A549 (cell line): ENCODE data around the gene HCST. TPM values are rescaled to one million over a fixed set of nuclear protein-coding genes. Genes with fewer than 3 reads are reported as not detected.

Experiments
- ATAC-seq, 2 experiments: fragments of 200-7000 bp in 1 of 2; fragments of >200 bp in 1 of 2; cut with Nextera tagmentation in 1 of 2; cut with Tn5 transposase in 1 of 2; 3 replicates each; pipeline versions ENCODE4 v1.8.0 to v1.9.1; 2018 to 2020; ENCODE audit warnings: mild to moderate bottlenecking in 1 of 2, moderate library complexity in 1 of 2
- CTCF ChIA-PET: fragments of 300-600 bp; sonication (Branson Sonifier 250); formaldehyde crosslinking; extraction: SDS; loops from one replicate; lab custom pipeline; 2021; ENCODE audit warnings: antibody characterized with exemption, inconsistent platforms; lab: Yijun Ruan, JAX
- POLR2A ChIA-PET: fragments of 350-600 bp; formaldehyde crosslinking; extraction: SDS; loops from one replicate; lab custom pipeline; 2021; ENCODE audit warnings: antibody characterized with exemption, inconsistent platforms; lab: Yijun Ruan, JAX
- DNase-seq, 2 experiments: peaks; one replicate each; pipeline versions ENCODE4 v3.0.0 to v3.0.0-alpha.2; 2011 to 2016; ENCODE audit warnings: low read depth in 1 of 2, low spot score in 1 of 2
- FAIRE-seq: peaks from 2 replicates; lab custom pipeline; 2011; peaks lifted over from hg19 to GRCh38; lab: Jason Lieb, UNC
- H3K27ac ChIP-seq, 2 experiments: fragments of >200 bp; sonication (Bioruptor Twin); formaldehyde crosslinking; 3 replicates each; pipeline ENCODE4 v1.5.1; 2016 to 2017
- H3K4me1 ChIP-seq: fragments of >200 bp; sonication (Bioruptor Twin); formaldehyde crosslinking; 3 replicates; pipeline ENCODE4 v1.6.1; 2016
- H3K4me2 ChIP-seq: fragments of >200 bp; sonication (Bioruptor Twin); formaldehyde crosslinking; 3 replicates; pipeline ENCODE4 v1.6.1; 2016
- H3K4me3 ChIP-seq: fragments of >200 bp; sonication (Bioruptor Twin); formaldehyde crosslinking; 3 replicates; pipeline ENCODE4 v1.5.1; 2016
- H3K9me3 ChIP-seq: fragments of >200 bp; sonication (Bioruptor Twin); formaldehyde crosslinking; 3 replicates; pipeline ENCODE4 v1.6.1; 2016
- CHD2 ChIP-seq: fragments of 150-350 bp; IDR thresholded peaks from 2 replicates; pipeline ENCODE4 v1.6.1; 2014; ENCODE audit warnings: low read length; ENCODE audit not compliant: partially characterized antibody
- E2F6 ChIP-seq: IDR thresholded peaks from 2 replicates; pipeline ENCODE4 v1.6.1; 2012; ENCODE audit warnings: low read depth, borderline replicate concordance
- ESRRA ChIP-seq: fragments of 150-350 bp; IDR thresholded peaks from 2 replicates; pipeline ENCODE4 v1.6.1; 2014; ENCODE audit warnings: mild to moderate bottlenecking, low read length, borderline replicate concordance
- FOSB ChIP-seq: fragments of 250-450 bp; sonication (Bioruptor Pico); IDR thresholded peaks from 2 replicates; pipeline ENCODE4 v1.5.0; 2020; ENCODE audit warnings: mild to moderate bottlenecking, moderate library complexity
- FOXS1 ChIP-seq: fragments of 250-450 bp; sonication (Bioruptor Pico); IDR thresholded peaks from 2 replicates; pipeline ENCODE4 v1.5.0; 2020; ENCODE audit warnings: mild to moderate bottlenecking, moderate library complexity
- HOXB5 ChIP-seq: fragments of 250-450 bp; sonication (Bioruptor Pico); IDR thresholded peaks from 2 replicates; pipeline ENCODE4 v1.5.0; 2020; ENCODE audit warnings: mild to moderate bottlenecking, moderate library complexity
- JUN ChIP-seq, 2 experiments: fragments of >200 bp; sonication (Bioruptor Twin); formaldehyde crosslinking; IDR thresholded peaks; 2 replicates in 1 of 2; 3 replicates in 1 of 2; pipeline ENCODE4 v1.6.1; 2016 to 2017
- KDM1A ChIP-seq: fragments of 200-600 bp; sonication (generic); IDR thresholded peaks from 2 replicates; pipeline ENCODE4 v1.6.1; 2016; ENCODE audit warnings: low read depth, mild to moderate bottlenecking
- MAZ ChIP-seq: fragments of 150-350 bp; IDR thresholded peaks from 2 replicates; pipeline ENCODE4 v1.6.1; 2014; ENCODE audit warnings: antibody characterized with exemption, low read depth, low read length, borderline replicate concordance
- POLR2A ChIP-seq: IDR thresholded peaks from 2 replicates; pipeline ENCODE4 v1.6.1; 2012; ENCODE audit warnings: mild to moderate bottlenecking, low read length
- REST ChIP-seq: fragments of 200-600 bp; sonication (generic); IDR thresholded peaks from 2 replicates; pipeline ENCODE4 v1.6.1; 2016; ENCODE audit warnings: antibody characterized with exemption, mild to moderate bottlenecking, moderate library complexity
- RFX5 ChIP-seq: fragments of 450-650 bp; IDR thresholded peaks from 2 replicates; pipeline ENCODE4 v1.7.1; 2014; ENCODE audit warnings: antibody characterized with exemption, mild to moderate bottlenecking, moderate library complexity
- SREBF2 ChIP-seq: fragments of 450-650 bp; IDR thresholded peaks from 2 replicates; pipeline ENCODE4 v1.6.1; 2014; ENCODE audit warnings: mild to moderate bottlenecking, moderate library complexity
- TFCP2L1 ChIP-seq: fragments of 250-450 bp; sonication (Bioruptor Pico); IDR thresholded peaks from 2 replicates; pipeline ENCODE4 v1.5.0; 2021; ENCODE audit warnings: mild to moderate bottlenecking
- TP53 ChIP-seq: fragments of 250-450 bp; sonication (Bioruptor Pico); IDR thresholded peaks from 2 replicates; pipeline ENCODE4 v1.5.0; 2021; ENCODE audit warnings: mild to moderate bottlenecking, moderate library complexity
- ZFP36 ChIP-seq: fragments of 450-650 bp; IDR thresholded peaks from 2 replicates; pipeline ENCODE4 v1.6.1; 2014; ENCODE audit warnings: borderline replicate concordance; ENCODE audit not compliant: partially characterized antibody
- WGBS: methylation state at CpG from one replicate; pipeline ENCODE4 v1.1.6; 2017; ENCODE audit errors: missing lambda C conversion rate; 5-methylcytosine and 5-hydroxymethylcytosine counted together
- polyA plus RNA-seq, 4 experiments: library from polyadenylated mRNA; depleted of rRNA in 3 of 4; stranded (reverse); fragments of >200 nt; fragmentation: RNase III in 1 of 4; extraction: RNeasy Plus Mini Kit Qiagen cat#74134 plus additional on column Dnase treatment in 1 of 4; gene quantifications; 2 replicates in 3 of 4; 3 replicates in 1 of 4; pipeline ENCODE4 v1.2.3, GENCODE V29; 2011 to 2017
- TF ChIP-seq, protein P1 (sequence below): IDR thresholded peaks from 2 replicates; pipeline ENCODE4 v1.6.1; 2012
- TF ChIP-seq, protein P2 (sequence below): fragments of >200 bp; sonication (Bioruptor Twin); formaldehyde crosslinking; IDR thresholded peaks from 3 replicates; pipeline ENCODE4 v1.5.1; 2016
- TF ChIP-seq, protein P3 (sequence below): fragments of 250-450 bp; sonication (Bioruptor Pico); IDR thresholded peaks from 2 replicates; pipeline ENCODE4 v1.5.0; 2021; ENCODE audit warnings: mild to moderate bottlenecking, moderate library complexity, borderline replicate concordance
- TF ChIP-seq, protein P4 (sequence below): fragments of >200 bp; sonication (Bioruptor Twin); formaldehyde crosslinking; IDR thresholded peaks from 3 replicates; pipeline ENCODE4 v1.6.1; 2016

HCST gene
- polyA plus RNA-seq, 2 of the 4 experiments (the other 2 are of a cell fraction), result 0.49 TPM; not detected in 1

DNA sequence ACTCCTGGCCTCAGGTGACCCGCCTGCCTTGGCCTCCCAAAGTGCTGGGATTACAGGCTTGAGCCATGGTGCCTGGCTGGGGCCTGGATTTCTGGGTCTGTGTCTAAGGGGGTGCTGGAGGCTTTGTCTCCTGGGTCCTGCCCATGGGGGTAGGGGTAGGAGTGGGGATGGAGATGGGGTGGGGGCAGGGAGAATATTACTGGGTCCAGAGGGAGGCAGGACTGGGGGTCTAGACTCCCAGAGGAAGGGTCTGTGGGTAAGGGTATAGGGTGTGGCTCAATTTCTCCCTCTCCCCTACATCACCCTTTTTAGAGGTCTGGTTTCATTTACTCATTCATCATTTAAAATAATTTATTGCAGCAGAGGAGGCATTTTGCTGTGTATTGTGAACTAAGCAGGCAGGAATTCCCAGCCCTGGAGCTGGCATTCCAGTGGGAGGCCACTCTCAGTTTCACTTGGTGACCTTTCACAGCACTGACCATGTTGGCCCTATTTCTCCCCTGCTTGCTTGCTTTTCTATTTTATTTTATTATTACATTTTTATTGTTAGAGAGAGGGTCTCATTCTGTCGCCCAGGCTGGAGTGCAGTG, 1.2 kb upstream of the HCST start:
- Histone ChIP-seq H3K27ac (peak overlapping the region; percentile 80 to 89), H3K9me3 (no peaks in the 10 kb centered on the region), H3K4me3 (peak overlapping the region; percentile 84), H3K4me1 (peaks cover 26% of the 10 kb centered on the region), H3K4me2 (peak overlapping the region; percentile 89)
- TF ChIP-seq, protein P1, sequence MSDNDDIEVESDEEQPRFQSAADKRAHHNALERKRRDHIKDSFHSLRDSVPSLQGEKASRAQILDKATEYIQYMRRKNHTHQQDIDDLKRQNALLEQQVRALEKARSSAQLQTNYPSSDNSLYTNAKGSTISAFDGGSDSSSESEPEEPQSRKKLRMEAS, result no peak
- no peak for TF ChIP-seq FOSB (CRISPR knock-in tag)
- no peak for DNase-seq
- no peak for ATAC-seq
- CTCF ChIA-PET, result interaction anchor here (1.4 to 1.9 kb wide), 3 partner anchors 19 to 31 kb away, joined by 4 to 7 read pairs (median 6); no protein-coding TSS in a partner anchor
- WGBS, result 19% methylated on average over 2 of the region's 2 CpGs
- peak; percentile 13 for FAIRE-seq
- POLR2A ChIA-PET, result interaction anchor here (0.7 to 1.4 kb wide), 4 partner anchors 18 to 794 kb away, joined by 3 to 14 read pairs (median 4); partner anchors contain the start of gene COX6B1

GRCh38 chr19:35902870-35903475, 644 bp downstream of the HCST start:
- Histone ChIP-seq H3K27ac (peak overlapping the region; percentile 53 to 70; a peak in 5 of 6 replicates), H3K4me1 (peaks cover 33% of the 10 kb centered on the region), H3K4me2 (peak overlapping the region; percentile 82), H3K9me3 (no peaks in the 10 kb centered on the region), H3K4me3 (peak overlapping the region; percentile 34)
- no peak for ATAC-seq
- WGBS, result 74% methylated on average over 10 of the region's 10 CpGs
- CTCF ChIA-PET, result interaction anchor here (0.9 to 4.9 kb wide), 4 partner anchors 12 to 28 kb away, joined by 3 to 29 read pairs (median 12); no protein-coding TSS in a partner anchor
- no peak for DNase-seq
- POLR2A ChIA-PET, result no interaction called here
- no peak for FAIRE-seq
- TF ChIP-seq JUN (IDR thresholded peaks at IDR 0.05) (no peak), FOSB (CRISPR knock-in tag) (no peak), TP53 (CRISPR knock-in tag) (no peak), REST (no peak), SREBF2 (no peak), KDM1A (no peak), TFCP2L1 (CRISPR knock-in tag) (no peak)
- TF ChIP-seq, protein P2, sequence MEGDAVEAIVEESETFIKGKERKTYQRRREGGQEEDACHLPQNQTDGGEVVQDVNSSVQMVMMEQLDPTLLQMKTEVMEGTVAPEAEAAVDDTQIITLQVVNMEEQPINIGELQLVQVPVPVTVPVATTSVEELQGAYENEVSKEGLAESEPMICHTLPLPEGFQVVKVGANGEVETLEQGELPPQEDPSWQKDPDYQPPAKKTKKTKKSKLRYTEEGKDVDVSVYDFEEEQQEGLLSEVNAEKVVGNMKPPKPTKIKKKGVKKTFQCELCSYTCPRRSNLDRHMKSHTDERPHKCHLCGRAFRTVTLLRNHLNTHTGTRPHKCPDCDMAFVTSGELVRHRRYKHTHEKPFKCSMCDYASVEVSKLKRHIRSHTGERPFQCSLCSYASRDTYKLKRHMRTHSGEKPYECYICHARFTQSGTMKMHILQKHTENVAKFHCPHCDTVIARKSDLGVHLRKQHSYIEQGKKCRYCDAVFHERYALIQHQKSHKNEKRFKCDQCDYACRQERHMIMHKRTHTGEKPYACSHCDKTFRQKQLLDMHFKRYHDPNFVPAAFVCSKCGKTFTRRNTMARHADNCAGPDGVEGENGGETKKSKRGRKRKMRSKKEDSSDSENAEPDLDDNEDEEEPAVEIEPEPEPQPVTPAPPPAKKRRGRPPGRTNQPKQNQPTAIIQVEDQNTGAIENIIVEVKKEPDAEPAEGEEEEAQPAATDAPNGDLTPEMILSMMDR, result no peak

DNA sequence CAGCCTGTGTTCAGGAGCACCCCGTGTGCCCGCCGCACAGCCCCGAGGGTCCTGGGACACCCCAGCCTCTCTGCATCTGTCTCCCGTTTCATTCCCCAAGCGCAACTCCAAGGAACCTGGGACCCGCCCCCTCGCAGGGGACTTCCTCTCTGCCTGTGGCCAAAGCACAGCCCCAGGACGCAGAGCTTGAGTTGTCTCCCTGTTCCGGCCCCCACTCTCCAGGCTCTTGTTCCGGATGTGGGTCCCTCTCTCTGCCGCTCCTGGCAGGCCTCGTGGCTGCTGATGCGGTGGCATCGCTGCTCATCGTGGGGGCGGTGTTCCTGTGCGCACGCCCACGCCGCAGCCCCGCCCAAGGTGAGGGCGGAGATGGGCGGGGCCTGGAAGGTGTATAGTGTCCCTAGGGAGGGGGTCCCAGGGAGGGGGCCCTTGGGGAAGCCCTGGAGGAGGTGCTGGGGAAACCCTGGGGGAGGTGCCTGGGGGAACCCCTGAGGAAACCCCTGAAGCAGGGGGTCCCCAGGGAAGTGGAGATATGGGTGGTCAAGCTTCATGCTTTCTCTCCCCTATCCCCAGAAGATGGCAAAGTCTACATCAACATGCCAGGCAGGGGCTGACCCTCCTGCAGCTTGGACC, 1.3 kb downstream of the HCST start:
- peak overlapping the region; percentile 53 to 70; a peak in 5 of 6 replicates for H3K27ac ChIP-seq
- CTCF ChIA-PET, result interaction anchor here (0.7 to 4.9 kb wide), 7 partner anchors 8 to 68 kb away, joined by 3 to 29 read pairs (median 5); no protein-coding TSS in a partner anchor
- peaks cover 30% of the 10 kb centered on the region for H3K4me1 ChIP-seq
- no peaks in the 10 kb centered on the region for H3K9me3 ChIP-seq
- WGBS, result 14% methylated on average over 24 of the region's 24 CpGs
- H3K4me3 ChIP-seq, result peak overlapping the region; percentile 34
- TF ChIP-seq ESRRA (no peak), CHD2 (no peak), FOXS1 (CRISPR knock-in tag) (no peak), FOSB (CRISPR knock-in tag) (no peak), ZFP36 (no peak), JUN (IDR thresholded peaks at IDR 0.05) (no peak), RFX5 (no peak), E2F6 (peak; percentile 68), MAZ (no peak), POLR2A (peak; percentile 45), HOXB5 (CRISPR knock-in tag) (no peak)
- TF ChIP-seq, protein P3, sequence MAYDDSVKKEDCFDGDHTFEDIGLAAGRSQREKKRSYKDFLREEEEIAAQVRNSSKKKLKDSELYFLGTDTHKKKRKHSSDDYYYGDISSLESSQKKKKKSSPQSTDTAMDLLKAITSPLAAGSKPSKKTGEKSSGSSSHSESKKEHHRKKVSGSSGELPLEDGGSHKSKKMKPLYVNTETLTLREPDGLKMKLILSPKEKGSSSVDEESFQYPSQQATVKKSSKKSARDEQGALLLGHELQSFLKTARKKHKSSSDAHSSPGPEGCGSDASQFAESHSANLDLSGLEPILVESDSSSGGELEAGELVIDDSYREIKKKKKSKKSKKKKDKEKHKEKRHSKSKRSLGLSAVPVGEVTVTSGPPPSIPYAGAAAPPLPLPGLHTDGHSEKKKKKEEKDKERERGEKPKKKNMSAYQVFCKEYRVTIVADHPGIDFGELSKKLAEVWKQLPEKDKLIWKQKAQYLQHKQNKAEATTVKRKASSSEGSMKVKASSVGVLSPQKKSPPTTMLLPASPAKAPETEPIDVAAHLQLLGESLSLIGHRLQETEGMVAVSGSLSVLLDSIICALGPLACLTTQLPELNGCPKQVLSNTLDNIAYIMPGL (CRISPR knock-in tag), result no peak
- TF ChIP-seq, protein P1, result peak; percentile 82
- TF ChIP-seq, protein P4, sequence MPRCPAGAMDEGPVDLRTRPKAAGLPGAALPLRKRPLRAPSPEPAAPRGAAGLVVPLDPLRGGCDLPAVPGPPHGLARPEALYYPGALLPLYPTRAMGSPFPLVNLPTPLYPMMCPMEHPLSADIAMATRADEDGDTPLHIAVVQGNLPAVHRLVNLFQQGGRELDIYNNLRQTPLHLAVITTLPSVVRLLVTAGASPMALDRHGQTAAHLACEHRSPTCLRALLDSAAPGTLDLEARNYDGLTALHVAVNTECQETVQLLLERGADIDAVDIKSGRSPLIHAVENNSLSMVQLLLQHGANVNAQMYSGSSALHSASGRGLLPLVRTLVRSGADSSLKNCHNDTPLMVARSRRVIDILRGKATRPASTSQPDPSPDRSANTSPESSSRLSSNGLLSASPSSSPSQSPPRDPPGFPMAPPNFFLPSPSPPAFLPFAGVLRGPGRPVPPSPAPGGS, result no peak
- peak; percentile 68 to 76 for DNase-seq
- ATAC-seq, result peak; percentile 12 to 29; a peak in 3 of 6 replicates
- peak overlapping the region; percentile 82 for H3K4me2 ChIP-seq
- POLR2A ChIA-PET, result no interaction called here
- no peak for FAIRE-seq
